Esophagus muscularis mucosa (tissue), 3 donors: Measurements from ENCODE around the gene MLF2.
"Not testable (repeated sequence)": the region's sequence is repeated elsewhere in the genome, so short reads cannot be mapped to it uniquely, and the experiment has no call there.

Experiments used
- EP300 ChIP-seq: sonication (generic); formaldehyde crosslinking; IDR thresholded peaks from one replicate; pipeline ENCODE4 v1.6.1; 2017; ENCODE audit warnings: antibody characterized with exemption
- POLR2AphosphoS5 ChIP-seq, 2 donors: sonication (generic); formaldehyde crosslinking; IDR thresholded peaks; one replicate each; pipeline ENCODE4 v1.6.1; 2017; ENCODE audit warnings: antibody characterized with exemption in 2 of 2

- not testable (repeated sequence) for TF ChIP-seq POLR2AphosphoS5 (IDR thresholded peaks at IDR 0.05); EP300
Observed at GRCh38 chr12:6708351-6708750, 44.6 kb downstream of the MLF2 start.
